ENCODE results near the gene SYTL3.

SYTL3 gene

GRCh38 chr6:158778005-158778527 lies 128.2 kb downstream of the SYTL3 start:
- H3K4me3 ChIP-seq (replicated peaks in 1 of 2; ENCODE audit: low read depth in 2 of 2, low read length in 2 of 2), result no peak overlapping the region
- DNase-seq (ENCODE audit: low read depth in 2 of 2), result no peak
- TF ChIP-seq CTCF (IDR thresholded peaks at IDR 0.05; ENCODE audit: low read depth, low read length), result no peak

GRCh38 chr6:158780246-158780884 lies 130.5 kb downstream of the SYTL3 start:
- no peak for DNase-seq (ENCODE audit: low read depth in 2 of 2)
- no peak overlapping the region for H3K4me3 ChIP-seq (replicated peaks in 1 of 2; ENCODE audit: low read depth in 2 of 2, low read length in 2 of 2)
- TF ChIP-seq CTCF (IDR thresholded peaks at IDR 0.05; ENCODE audit: low read depth, low read length), result no peak

GRCh38 chr6:158780988-158781691 lies 131.3 kb downstream of the SYTL3 start:
- no peak for TF ChIP-seq CTCF (IDR thresholded peaks at IDR 0.05; ENCODE audit: low read depth, low read length)
- no peak for DNase-seq (ENCODE audit: low read depth in 2 of 2)
- no peak overlapping the region for H3K4me3 ChIP-seq (replicated peaks in 1 of 2; ENCODE audit: low read depth in 2 of 2, low read length in 2 of 2)

GRCh38 chr6:158781692-158782373 lies 132.0 kb downstream of the SYTL3 start:
- no peak for DNase-seq (ENCODE audit: low read depth in 2 of 2)
- no peak overlapping the region for H3K4me3 ChIP-seq (replicated peaks in 1 of 2; ENCODE audit: low read depth in 2 of 2, low read length in 2 of 2)
- TF ChIP-seq CTCF (IDR thresholded peaks at IDR 0.05; ENCODE audit: low read depth, low read length), result no peak

GRCh38 chr6:158782432-158783166 lies 132.7 kb downstream of the SYTL3 start:
- TF ChIP-seq CTCF (IDR thresholded peaks at IDR 0.05; ENCODE audit: low read depth, low read length), result no peak
- H3K4me3 ChIP-seq (replicated peaks in 1 of 2; ENCODE audit: low read depth in 2 of 2, low read length in 2 of 2), result no peak overlapping the region
- no peak for DNase-seq (ENCODE audit: low read depth in 2 of 2)

GRCh38 chr6:158783167-158783450 lies 133.3 kb downstream of the SYTL3 start:
- no peak for TF ChIP-seq CTCF (IDR thresholded peaks at IDR 0.05; ENCODE audit: low read depth, low read length)
- H3K4me3 ChIP-seq (replicated peaks in 1 of 2; ENCODE audit: low read depth in 2 of 2, low read length in 2 of 2), result no peak overlapping the region

More at GRCh38 chr6:158783167-158783450, 133.3 kb downstream of the SYTL3 start:
- no peak for DNase-seq (ENCODE audit: low read depth in 2 of 2)
